Fibroblast of lung (primary cell): ENCODE results near the gene SFXN3. TPM values are rescaled to one million over a fixed set of nuclear protein-coding genes. Genes with fewer than 3 reads are reported as not detected.
A peak's percentile ranks its signal among the peaks of the same experiment; 100 is the strongest.

Source experiments
- DNase-seq, 2 donors: peaks; one replicate each; pipeline versions ENCODE4 v3.0.0 to v3.0.0-alpha.2; 2010; ENCODE audit warnings: low read depth in 2 of 2
- H2AFZ ChIP-seq: 2 replicates; pipeline ENCODE4 v1.5.1; 2012; ENCODE audit warnings: low read length, control low read depth, inconsistent platforms
- H3K27ac ChIP-seq: 2 replicates; pipeline ENCODE4 v1.5.1; 2011; ENCODE audit warnings: low read length, control low read depth; ENCODE audit not compliant: insufficient read depth
- H3K27me3 ChIP-seq: 2 replicates; pipeline ENCODE4 v1.5.1; 2011; ENCODE audit warnings: mild to moderate bottlenecking, low read length; ENCODE audit not compliant: control insufficient read depth, insufficient read depth
- H3K36me3 ChIP-seq: 2 replicates; pipeline ENCODE4 v1.5.1; 2011; ENCODE audit warnings: low read length; ENCODE audit not compliant: control insufficient read depth, insufficient read depth
- H3K4me1 ChIP-seq: 2 replicates; pipeline ENCODE4 v1.5.1; 2011; ENCODE audit warnings: low read length; ENCODE audit not compliant: control insufficient read depth, insufficient read depth; ENCODE audit errors: extremely low read depth
- H3K4me2 ChIP-seq: 2 replicates; pipeline ENCODE4 v1.5.1; 2011; ENCODE audit warnings: low read length, control low read depth; ENCODE audit not compliant: insufficient read depth; ENCODE audit errors: extremely low read depth
- H3K4me3 ChIP-seq, 4 experiments: fragments of 200-600 bp in 1 of 4; sonication (generic) in 1 of 4; replicated peaks in 1 of 4; 2 replicates each; pipeline ENCODE4 v1.5.1; 2011 to 2016; ENCODE audit warnings: low read length in 4 of 4, low read depth in 3 of 4, mild to moderate bottlenecking in 3 of 4, control low read depth in 2 of 4, inconsistent platforms in 1 of 4, mixed read lengths in 1 of 4; ENCODE audit not compliant: insufficient read depth in 1 of 4; ENCODE audit errors: control extremely low read depth in 1 of 4
- H3K79me2 ChIP-seq: 2 replicates; pipeline ENCODE4 v1.5.1; 2012; ENCODE audit warnings: mild to moderate bottlenecking, low read length, inconsistent platforms; ENCODE audit not compliant: control insufficient read depth, insufficient read depth
- H3K9ac ChIP-seq: 2 replicates; pipeline ENCODE4 v1.5.1; 2011; ENCODE audit warnings: mild to moderate bottlenecking, low read length, control low read depth; ENCODE audit not compliant: insufficient read depth
- H3K9me3 ChIP-seq: 2 replicates; pipeline ENCODE4 v1.5.1; 2012; ENCODE audit warnings: low read depth, low read length; ENCODE audit not compliant: control insufficient read depth, insufficient read depth
- H4K20me1 ChIP-seq: 2 replicates; pipeline ENCODE4 v1.5.1; 2011; ENCODE audit warnings: low read length; ENCODE audit not compliant: control insufficient read depth, insufficient read depth; ENCODE audit errors: extremely low read depth
- EZH2 ChIP-seq: IDR thresholded peaks from 2 replicates; pipeline ENCODE4 v1.5.1; 2012; ENCODE audit warnings: low read length, control low read depth, mild to moderate bottlenecking; ENCODE audit errors: missing control alignments
- polyA plus RNA-seq, 2 donors: library from polyadenylated mRNA; depleted of rRNA in 1 of 2; stranded (reverse) in 1 of 2; unstranded in 1 of 2; fragments of >200 nt; gene quantifications; 2 replicates each; pipeline ENCODE4 v1.2.1, GENCODE V29; 2011 to 2012; ENCODE audit warnings: missing spikeins in 1 of 2
- total RNA-seq: library from RNA; depleted of rRNA; stranded (reverse); fragments of >200 nt; gene quantifications from 2 replicates; pipeline ENCODE4 v1.2.1, GENCODE V29; 2014
- TF ChIP-seq, protein P1 (sequence below), 2 donors: IDR thresholded peaks in 1 of 2; conservative IDR thresholded peaks in 1 of 2; 1 replicate in 1 of 2; 2 replicates in 1 of 2; pipeline ENCODE4 v1.5.1; 2011 to 2012; ENCODE audit warnings: low read length in 2 of 2, control low read depth in 1 of 2, inconsistent platforms in 1 of 2, low read depth in 1 of 2, mild to moderate bottlenecking in 1 of 2

SFXN3 gene
- total and polyA plus RNA-seq, 2 donors (not counting 1 experiment from before 2014, with no cell fraction given) = 55.0 to 79.3 TPM

DNA sequence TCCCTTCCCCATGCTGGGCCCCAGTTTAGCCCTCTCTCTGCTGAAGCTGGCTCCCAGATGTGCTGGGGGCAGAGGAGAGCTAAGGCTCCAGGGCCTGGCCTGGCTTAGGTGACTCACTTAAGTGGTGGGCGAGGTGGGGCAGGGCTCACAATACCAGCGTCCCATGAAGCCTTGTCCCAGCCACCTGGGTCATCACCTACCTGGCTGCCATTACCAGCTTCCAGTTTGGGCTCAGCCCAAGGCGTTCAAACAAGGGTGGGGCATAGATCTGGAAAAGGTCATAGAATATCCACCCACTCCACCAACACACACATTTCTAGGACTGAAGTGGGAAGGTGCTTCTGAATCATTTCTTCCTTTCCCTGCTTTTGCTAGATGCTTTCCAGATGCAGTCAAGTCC, 39.1 kb downstream of the SFXN3 start:
- H3K79me2 ChIP-seq = no peaks in the 10 kb centered on the region
- H4K20me1 ChIP-seq = no peaks in the 10 kb centered on the region
- peaks cover 22% of the 10 kb centered on the region for H3K27me3 ChIP-seq
- DNase-seq = no peak
- TF ChIP-seq, protein P1, sequence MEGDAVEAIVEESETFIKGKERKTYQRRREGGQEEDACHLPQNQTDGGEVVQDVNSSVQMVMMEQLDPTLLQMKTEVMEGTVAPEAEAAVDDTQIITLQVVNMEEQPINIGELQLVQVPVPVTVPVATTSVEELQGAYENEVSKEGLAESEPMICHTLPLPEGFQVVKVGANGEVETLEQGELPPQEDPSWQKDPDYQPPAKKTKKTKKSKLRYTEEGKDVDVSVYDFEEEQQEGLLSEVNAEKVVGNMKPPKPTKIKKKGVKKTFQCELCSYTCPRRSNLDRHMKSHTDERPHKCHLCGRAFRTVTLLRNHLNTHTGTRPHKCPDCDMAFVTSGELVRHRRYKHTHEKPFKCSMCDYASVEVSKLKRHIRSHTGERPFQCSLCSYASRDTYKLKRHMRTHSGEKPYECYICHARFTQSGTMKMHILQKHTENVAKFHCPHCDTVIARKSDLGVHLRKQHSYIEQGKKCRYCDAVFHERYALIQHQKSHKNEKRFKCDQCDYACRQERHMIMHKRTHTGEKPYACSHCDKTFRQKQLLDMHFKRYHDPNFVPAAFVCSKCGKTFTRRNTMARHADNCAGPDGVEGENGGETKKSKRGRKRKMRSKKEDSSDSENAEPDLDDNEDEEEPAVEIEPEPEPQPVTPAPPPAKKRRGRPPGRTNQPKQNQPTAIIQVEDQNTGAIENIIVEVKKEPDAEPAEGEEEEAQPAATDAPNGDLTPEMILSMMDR (conservative IDR thresholded peaks at IDR 0.05 in 1 of 2, IDR thresholded peaks at IDR 0.05 in 1 of 2; ENCODE audit: low read depth in 1 of 2, low read length in 2 of 2) = no peak
- TF ChIP-seq EZH2 = no peak
- no peak overlapping the region for H3K27ac ChIP-seq
- H2AFZ ChIP-seq = no peak overlapping the region
- no peaks in the 10 kb centered on the region for H3K36me3 ChIP-seq
- H3K4me1 ChIP-seq = peaks cover 7% of the 10 kb centered on the region
- H3K4me3 ChIP-seq = no peak overlapping the region
- H3K9ac ChIP-seq = no peak overlapping the region
- no peak overlapping the region for H3K4me2 ChIP-seq
- no peaks in the 10 kb centered on the region for H3K9me3 ChIP-seq

DNA sequence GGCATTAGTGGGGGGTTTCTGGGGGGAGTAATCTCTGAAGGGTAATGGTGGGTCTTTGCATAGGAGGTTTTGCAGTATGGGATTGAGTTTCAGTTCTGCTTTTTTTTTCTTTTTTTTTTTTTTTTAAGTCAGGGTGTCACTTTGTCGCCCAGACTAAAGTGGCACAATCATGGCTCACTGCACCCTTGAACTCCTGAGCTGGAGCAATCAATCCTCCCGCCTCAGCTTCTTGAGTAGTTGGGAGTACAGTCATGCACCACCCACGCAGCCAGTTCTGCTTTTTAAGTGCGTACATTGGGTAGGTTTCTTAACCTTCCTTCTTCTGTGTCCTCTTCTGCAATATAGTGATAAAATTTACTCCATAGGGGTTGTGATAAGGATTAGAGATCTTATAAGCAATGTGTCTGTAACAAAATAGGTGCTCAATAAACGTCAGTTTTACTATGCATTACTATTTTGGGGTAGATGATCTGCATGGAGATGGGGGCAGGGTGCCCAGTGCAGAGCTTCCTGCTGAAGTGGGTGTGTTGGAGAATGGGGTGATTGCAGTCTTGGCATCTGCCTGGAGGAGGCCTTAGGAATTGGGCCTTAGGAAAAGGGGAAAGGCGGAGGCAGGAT, 40.3 kb downstream of the SFXN3 start:
- Histone ChIP-seq H4K20me1 (no peaks in the 10 kb centered on the region), H3K27ac (no peak overlapping the region), H3K9me3 (no peaks in the 10 kb centered on the region), H3K4me1 (no peaks in the 10 kb centered on the region), H3K4me3 (no peak overlapping the region), H2AFZ (no peak overlapping the region), H3K79me2 (no peaks in the 10 kb centered on the region), H3K36me3 (no peaks in the 10 kb centered on the region), H3K27me3 (peaks cover 35% of the 10 kb centered on the region), H3K4me2 (no peak overlapping the region), H3K9ac (no peak overlapping the region)
- TF ChIP-seq, protein P1 (conservative IDR thresholded peaks at IDR 0.05 in 1 of 2, IDR thresholded peaks at IDR 0.05 in 1 of 2; ENCODE audit: low read depth in 1 of 2, low read length in 2 of 2) = no peak
- TF ChIP-seq EZH2 = no peak
- DNase-seq = peak in 1 of 2 donors; percentile 76

DNA sequence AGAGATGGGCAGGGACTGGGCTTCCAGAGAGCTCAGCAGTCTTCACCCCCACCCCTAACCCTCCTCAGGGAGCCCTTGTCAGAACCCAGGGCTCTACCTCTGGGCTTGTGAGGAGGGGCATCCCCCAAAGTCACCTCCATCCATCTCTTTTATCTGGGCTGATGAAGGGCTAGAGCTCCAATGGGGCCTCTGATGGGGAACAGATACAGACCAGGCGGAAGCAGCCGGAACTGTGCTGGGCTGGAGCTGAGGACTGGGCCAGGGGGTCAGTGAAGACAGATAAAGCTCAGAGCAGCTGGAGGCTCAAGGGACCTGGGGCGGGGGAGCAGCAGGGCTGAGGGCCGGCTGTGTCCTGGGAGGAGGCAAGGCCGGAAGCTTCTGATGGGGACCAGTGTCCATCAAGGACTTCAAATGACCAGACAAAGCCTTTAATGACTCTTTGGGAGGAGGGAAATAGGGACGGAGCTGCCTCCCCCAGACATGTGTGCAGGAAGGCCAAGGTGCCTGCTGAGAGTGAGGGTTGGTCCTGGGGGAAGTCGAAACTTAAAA, 40.9 kb downstream of the SFXN3 start:
- no peaks in the 10 kb centered on the region for H4K20me1 ChIP-seq
- no peak overlapping the region for H3K4me2 ChIP-seq
- no peak for DNase-seq
- no peak overlapping the region for H3K4me3 ChIP-seq
- no peaks in the 10 kb centered on the region for H3K4me1 ChIP-seq
- peaks cover 39% of the 10 kb centered on the region for H3K27me3 ChIP-seq
- H2AFZ ChIP-seq = no peak overlapping the region
- no peaks in the 10 kb centered on the region for H3K9me3 ChIP-seq
- no peak for TF ChIP-seq EZH2
- TF ChIP-seq, protein P1 (conservative IDR thresholded peaks at IDR 0.05 in 1 of 2, IDR thresholded peaks at IDR 0.05 in 1 of 2; ENCODE audit: low read depth in 1 of 2, low read length in 2 of 2) = no peak
- H3K9ac ChIP-seq = no peak overlapping the region
- H3K36me3 ChIP-seq = no peaks in the 10 kb centered on the region
- H3K79me2 ChIP-seq = no peaks in the 10 kb centered on the region
- no peak overlapping the region for H3K27ac ChIP-seq
